DND-41 (cell line): ENCODE results near the gene NBAS.
"Not testable (repeated sequence)": the region's sequence is repeated elsewhere in the genome, so short reads cannot be mapped to it uniquely, and the experiment has no call there.

Source experiments
- CTCF ChIP-seq: IDR thresholded peaks from 2 replicates; pipeline ENCODE4 v1.5.1; 2012; ENCODE audit warnings: borderline replicate concordance, low read length, moderate library complexity, mild to moderate bottlenecking; ENCODE audit not compliant: poor library complexity, severe bottlenecking; ENCODE audit errors: extremely low read depth
- EZH2 ChIP-seq: IDR thresholded peaks from 3 replicates; pipeline ENCODE4 v1.6.1; 2012; ENCODE audit warnings: borderline replicate concordance, low read depth, mild to moderate bottlenecking, moderate library complexity, low read length, inconsistent platforms; ENCODE audit not compliant: severe bottlenecking

- not testable (repeated sequence) for TF ChIP-seq CTCF, EZH2
These were observed 156.6 kb downstream of the NBAS start for GRCh38 chr2:15404511-15404910.
